GM21367 (cell line): Measurements from ENCODE around the gene AKT3.
"Not testable (repeated sequence)": the region's sequence is repeated elsewhere in the genome, so short reads cannot be mapped to it uniquely, and the experiment has no call there.

Experiments
- ATAC-seq: cut with Tn5 transposase; IDR thresholded peaks from one replicate; pipeline ENCODE4 v1.9.1; 2021; ENCODE audit not compliant: unreplicated experiment

AKT3 gene

DNA sequence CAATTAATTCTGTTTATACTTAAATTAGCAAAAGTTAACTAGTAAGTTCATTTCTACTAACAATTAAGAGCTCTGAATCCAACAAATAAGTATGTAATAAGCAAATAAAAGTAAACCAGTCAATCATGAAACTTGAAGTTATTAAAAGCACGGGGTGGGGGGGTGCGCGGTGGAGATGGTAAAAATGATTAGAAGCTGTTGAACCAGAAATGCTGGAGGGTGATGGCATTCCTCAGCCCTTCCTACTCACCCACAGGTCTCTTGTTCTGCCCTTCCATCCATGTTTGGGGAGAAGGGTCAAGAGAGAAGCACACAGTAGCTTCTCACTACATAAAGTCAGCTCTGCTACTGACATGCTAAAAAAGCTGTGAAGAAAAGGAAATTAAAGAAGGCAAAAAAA is 63.5 kb downstream of the AKT3 start:
- no peak for ATAC-seq

DNA sequence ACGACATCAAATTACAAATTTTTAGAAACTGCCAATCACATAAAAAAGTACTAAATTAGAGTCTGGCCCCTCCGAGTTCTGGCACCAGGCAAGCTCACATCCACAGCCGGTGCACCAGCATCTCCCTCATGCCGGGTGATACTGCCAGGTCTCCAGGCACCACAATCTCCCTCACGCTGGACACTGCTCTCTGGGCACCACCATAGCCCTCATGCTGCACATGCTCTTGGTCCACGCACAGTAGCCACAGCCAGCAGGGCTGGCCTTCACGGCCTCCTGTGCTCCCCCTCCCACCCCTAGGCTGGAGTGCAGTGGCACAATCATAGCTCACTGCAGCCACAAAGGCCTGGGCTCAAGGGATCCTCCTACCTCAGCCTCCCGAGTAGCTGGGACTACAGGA is 65.5 kb downstream of the AKT3 start:
- no peak for ATAC-seq

DNA sequence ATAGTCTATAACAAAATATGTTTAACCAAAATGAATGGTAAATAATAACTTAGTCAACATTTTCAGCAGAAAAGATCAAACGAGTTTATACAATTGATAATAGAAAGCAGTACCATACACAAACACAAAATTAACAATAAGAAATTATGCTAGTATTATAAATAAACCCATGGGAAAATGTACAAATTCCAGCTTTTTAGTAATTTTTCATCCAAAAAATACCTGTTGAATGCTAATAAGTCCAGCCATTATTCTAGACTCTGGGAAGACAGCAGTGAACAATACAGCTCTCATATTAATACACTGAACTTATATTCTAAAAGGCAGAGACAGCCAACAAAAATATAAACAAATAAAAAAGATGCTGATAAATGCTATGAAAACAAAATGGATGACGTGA is 66.3 kb downstream of the AKT3 start:
- no peak for ATAC-seq

DNA sequence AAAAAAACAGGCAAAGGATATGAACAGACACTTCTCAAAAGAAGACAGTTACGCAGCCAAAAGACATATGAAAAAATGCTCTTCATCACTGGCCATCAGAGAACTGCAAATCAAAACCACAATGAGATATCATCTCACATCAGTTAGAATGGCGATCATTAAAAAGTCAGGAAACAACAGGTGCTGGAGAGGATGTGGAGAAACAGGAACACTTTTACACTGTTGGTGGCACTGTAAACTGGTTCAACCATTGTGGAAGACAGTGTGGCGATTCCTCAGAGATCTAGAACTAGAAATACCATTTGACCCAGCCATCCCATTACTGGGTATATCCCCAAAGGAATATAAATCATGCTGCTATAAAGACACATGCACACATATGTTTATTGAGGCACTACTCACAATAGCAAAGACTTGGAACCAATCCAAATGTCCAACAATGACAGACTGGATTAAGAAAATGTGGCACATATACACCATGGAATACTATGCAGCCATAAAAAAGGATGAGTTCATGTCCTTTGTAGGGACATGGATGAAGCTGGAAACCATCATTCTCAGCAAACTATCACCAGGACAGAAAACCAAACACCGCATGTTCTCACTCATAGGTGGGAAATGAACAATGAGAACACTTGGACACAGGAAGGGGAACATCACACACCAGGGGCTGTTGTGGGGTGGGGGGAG is 77.5 kb downstream of the AKT3 start:
- ATAC-seq, result not testable (repeated sequence)

DNA sequence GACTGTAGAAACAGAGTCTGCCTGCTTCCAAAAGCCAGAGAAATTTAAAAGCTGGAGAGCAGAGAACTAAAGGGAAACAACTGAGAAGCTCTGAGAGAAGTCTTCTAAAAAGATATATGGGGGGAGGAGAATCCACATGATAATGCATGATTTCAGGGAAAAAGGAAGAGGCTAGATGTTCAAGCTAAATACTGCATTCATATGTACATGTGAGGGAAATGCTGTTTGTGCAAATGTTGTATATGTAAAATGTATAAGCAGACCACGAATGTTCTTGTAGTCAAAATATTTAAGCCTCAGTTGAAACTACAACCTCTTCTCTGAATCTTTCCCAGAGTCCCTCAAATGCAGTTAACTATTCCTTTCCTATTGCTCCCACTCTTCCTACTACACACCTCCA is 79.2 kb downstream of the AKT3 start:
- ATAC-seq, result no peak

DNA sequence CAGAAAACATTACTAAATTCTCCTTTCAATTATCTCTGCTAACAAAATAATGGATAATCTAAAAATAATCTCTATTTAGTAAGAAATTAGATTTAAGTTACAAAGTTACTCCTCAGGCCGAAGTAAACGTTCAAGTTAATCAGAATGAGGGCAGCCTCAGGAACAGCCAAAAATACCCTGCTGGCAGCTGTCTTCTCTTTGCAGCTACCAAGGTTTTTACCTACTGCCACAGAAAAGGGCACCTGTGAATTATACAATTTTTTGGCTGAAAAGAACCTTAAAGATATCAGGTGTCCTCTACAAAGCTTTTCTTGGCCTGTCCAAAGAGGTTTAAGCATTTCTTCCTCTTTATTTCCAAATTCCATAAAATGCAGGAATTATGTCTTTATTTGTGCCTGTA is 84.4 kb downstream of the AKT3 start:
- no peak for ATAC-seq

DNA sequence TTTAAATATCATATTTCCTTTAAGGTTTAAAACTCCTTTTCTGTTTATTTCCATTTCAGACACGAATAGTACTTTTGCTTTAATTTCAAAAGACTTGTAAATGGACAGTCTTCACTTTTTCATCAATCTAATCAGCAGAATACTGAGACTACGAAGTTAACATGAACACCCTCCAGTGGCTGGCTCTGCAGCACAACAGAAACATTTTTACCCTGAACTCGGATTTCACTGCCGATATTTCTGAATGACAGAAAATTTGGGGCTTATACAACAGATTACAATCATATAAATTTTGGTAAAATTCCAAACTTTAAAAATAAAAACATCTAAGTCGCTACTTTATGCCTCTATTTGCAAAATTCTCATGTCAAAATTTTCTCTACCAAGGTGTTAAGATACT is 86.2 kb downstream of the AKT3 start:
- ATAC-seq, result no peak

DNA sequence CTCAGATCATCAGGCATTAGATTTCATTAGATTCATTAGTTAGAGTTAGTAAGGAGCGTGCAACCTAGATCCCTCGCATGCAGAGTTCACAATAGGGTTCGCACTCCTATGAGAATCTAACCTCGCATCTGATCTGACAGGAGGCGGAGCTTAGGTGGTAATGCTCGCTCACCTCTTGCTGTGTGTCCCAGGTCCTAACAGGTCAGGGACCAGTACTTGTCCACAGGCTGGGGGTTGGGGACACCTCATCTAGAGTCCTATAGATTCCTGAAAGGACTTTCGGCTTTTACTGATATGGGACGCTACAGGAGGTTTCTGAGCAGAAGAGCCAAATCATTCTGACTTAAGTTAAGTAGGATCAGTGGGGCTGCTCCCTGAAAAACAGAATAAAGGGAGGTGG is 91.4 kb downstream of the AKT3 start:
- ATAC-seq, result no peak

DNA sequence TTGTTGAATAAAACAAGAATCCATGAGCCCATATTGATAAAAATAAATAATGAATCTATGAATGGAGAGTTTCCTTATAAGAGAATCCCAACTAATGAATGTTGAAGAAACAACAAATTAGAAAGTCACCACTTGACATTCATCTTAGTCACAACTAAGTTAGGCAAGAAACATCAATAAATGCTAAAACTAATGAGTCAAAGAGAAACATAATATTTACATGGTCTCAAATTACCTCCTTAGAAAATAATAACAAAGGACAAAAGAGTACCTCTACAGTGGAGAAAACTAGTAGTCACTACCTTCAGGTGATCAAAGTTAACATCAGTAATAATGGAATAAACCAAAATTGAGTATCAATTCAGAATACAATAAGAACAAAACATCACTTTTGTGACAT is 93.5 kb downstream of the AKT3 start:
- no peak for ATAC-seq

DNA sequence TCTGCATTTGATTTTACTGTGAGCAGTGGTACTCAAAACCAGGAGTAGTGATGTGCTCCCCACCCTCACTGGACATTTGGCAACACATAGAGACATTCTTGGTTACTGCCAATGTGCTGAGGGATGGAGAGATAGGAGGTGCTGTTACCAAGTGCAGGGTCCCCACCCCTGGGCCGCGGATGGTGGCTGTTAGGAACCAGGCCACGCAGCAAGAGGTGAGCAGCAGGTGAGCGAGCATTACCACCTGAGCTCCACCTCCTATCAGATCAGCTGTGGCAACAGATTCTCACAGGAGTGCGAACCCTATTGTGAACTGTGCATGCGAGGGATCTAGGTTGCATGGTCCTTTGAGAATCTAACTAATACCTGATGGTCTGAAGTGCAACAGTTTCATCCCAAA is 95.7 kb downstream of the AKT3 start:
- no peak for ATAC-seq

DNA sequence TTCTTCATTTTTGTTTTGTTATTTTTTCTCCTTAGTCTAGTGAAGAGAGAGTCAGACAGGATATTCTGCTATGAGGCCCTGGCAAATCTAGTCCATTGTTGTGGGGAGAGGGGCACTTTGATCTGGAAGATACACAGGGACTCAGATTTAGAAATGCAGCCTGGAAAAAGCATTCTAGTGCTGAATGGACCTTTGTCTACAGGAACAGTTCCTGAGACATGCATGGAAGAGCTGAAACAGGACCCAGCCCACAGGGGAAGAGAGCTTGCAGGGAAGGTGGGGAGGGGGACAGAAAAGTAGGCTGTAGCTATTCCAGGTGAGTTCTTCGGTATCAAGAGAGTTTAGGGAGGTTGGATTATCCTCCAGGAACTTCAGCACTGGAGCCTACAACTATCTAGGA is 98.5 kb downstream of the AKT3 start:
- ATAC-seq, result no peak

DNA sequence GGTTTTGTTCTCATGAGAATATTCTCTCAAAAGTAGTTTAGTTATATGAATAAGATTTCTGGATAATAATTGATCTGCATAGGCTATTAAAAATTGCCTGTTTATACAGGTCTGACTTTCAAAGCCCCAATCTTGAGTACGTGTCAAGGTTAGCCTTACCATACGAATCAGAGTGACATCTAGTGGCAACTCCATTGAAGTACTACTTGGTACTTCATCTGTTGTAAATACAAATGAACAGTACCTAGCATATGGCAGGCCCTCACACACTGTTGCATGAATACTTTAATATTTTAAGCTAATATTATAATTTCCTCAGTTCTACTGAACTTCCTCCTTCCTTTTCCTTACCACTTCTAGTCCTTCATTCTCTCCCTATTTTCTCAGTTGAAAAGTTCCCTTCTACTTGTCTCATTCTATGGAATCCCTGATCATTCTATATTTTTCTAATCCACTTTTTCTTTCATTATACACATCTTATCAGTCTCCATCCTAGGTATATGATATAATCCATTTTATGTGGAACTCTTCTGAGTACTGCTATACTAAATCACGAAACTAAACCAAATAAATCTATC is 101.2 kb downstream of the AKT3 start:
- peak; percentile 96 for ATAC-seq

DNA sequence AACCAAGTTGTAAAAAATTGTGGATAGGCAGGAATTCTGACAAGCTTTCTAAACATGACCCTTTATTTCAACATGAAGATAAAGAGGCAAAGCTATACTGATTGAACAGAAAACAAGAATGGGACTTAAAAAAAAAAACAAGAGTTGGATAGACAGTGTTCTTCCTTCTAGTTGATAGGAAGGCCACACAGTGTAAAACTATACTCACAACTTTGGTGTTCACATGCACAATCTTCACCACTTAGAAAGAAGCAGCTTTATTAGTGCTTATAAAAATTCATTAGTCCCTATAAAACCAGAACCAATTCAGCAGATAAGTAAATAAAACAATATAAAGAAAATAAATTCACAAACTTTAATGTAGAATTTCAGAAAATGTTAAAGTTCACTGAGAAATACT is 101.8 kb downstream of the AKT3 start:
- ATAC-seq, result no peak

DNA sequence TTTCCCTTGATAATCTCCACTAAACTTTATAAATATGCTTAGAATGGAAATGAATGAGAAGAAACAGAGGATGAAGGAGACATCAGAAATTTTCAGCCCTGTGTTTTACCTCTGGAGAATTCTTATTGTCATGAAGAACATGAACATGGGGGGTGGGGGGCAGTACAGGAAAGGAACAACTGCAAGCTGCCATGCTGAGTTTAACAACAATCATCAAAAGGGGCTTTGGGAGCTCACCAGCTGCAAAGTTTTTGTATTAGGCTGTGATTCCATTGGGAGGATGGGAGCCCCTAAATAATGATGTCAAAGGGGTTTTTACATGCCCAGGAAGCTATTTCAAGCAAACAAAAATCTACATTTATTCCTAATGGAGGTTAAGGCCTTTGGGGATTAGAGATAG is 103.3 kb downstream of the AKT3 start:
- no peak for ATAC-seq

DNA sequence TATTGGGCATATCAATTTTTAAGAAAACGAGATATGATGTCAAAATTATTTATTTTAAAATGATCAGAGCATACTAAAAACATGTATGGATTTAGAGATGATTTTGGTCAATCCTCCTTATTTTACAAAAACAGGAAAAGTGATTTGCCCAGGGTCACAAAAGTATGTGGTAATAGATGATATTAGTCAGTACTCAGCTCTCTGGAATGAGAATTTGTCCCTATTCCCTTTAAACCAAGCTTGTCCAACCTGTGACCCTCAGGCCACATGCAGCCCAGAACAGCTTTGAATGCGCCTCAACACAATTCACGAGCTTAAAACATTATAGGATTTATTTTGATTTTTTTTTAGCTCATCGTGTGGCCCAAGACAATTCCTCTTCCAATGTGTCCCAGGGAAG is 104.7 kb downstream of the AKT3 start:
- no peak for ATAC-seq

DNA sequence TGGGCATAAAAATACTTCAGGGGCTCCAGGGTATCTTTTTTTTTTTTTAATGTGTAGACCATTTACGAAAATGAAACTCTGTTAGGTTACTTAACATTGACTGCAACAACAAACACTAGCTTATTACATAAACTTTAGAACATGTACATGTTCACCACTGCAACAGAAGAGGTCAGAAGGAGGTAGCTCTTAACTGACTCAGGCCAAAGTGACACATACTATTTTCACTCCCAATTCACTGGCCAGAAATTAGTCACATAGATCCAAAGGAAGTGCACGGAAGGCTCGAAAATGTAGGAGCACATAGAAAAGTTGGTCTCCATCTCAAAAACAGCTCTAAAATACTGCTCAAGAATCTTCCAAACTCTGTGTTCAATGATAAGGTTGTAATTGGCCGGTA is 107.2 kb downstream of the AKT3 start:
- no peak for ATAC-seq

DNA sequence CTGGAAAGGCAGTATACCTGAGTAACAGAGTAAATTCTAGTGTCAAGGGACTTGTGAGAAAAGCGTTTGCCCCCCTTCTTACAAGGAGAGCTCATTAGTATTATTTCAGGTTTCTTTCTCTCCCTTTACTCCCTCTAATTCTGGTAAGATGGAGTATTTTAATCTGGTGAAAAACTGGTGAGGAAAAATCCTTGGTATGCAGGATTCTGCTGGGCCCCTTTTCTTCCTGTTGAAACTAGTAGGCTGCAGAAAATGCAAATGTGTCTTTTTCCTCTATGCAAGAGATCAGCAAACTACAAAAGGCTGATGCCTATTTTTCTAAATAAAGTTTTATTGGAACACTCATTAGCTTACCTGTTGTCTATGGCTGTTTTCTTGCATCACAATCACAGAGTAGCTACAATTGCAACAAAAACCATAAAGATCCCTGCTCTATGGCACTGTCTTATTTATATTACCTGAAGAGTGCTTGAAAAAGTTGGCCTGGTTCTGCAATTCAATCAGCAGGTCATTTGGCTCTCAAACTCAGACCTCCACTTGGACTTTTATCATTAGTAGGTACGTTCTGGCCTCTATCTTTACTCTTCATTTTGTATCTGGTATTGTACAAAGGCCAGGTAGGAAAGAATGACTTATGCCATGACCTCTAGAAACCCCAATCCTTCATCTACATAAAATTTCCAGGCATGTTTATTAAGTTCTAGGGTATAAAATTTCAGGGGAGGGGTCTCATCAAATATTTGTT is 109.6 kb downstream of the AKT3 start:
- ATAC-seq, result no peak

DNA sequence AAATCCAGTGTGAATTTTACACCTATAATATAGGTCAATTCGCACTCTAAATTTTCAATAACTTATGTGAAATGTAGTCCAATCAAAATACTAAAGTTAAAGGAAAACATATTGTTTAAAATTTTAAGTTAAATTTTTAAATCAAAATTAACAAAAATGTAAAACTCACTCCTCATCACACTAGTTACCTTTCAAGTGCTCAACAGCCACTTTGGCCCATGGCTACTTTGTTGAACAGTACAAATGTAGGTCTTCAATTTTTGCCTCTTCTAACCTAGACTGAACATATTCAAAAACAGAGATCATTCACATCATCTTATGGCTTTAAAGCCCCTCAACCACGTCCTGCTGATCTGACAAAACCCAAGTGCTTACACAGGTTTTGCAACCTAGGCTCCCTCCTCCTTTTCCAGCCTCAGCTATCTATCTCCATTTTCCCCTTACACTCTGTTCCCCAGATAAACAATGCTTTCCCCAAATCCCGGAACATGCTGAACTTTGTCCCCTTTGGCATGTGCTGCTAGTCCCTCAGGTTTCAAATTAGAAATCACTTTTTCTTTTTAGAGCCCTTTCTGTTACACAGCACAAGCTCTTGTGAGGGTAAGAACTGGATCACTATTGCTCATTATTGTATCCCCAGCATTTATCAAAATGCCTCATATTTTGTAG is 110.6 kb downstream of the AKT3 start:
- no peak for ATAC-seq

DNA sequence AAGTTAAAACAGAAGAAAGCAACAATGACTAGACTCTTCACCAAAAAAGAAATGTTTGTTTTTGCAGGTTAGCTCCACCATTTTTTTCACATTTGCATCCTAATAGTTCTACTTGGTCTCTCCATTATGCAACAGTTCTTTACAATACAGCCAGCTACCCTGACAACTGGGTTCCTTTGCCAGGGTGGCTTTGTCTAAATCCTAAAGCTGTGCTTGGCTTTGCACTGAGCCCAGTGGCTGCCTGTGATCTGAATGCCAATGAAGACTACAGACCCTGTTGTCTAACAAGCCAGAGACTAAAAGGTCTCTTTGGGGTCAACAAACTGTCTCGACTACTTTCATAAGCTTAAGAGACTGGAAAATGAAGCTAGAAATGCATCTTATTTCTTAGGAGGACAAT is 112.0 kb downstream of the AKT3 start:
- no peak for ATAC-seq

DNA sequence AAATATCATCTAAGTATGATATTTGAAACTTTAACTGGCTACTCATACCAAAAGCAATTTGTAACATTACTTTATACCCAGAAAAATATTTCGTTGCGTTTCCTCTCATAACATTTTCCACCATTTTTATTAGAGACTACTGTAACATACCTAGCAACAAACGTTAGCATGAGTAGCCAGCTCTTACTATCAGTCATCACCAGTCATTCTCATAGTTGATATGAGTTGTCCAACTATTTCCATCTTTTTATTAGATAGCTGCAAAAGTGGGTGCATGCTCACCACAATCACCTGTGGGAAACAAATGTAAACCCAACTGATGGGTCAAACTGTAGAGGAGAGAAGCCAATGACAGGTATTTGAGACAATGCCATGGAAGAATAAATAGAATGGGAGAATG is 114.6 kb downstream of the AKT3 start:
- no peak for ATAC-seq

DNA sequence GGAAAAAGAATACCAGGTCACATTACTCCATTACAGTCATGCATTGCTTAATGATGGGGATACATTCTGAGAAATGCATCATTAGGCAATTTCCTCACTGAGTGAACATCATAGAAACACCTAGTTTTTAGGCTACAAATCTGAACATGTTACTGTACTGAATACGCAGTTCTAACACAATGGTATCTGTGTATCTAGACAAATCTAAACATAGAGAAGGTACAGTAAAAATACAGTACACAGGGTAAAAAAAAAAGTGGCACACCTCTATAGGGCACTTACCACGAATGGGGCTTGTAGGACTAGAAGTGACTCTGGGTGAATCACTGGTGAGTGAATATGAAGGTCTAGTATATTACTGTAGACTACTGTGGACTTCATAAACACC is 115.7 kb downstream of the AKT3 start:
- no peak for ATAC-seq

DNA sequence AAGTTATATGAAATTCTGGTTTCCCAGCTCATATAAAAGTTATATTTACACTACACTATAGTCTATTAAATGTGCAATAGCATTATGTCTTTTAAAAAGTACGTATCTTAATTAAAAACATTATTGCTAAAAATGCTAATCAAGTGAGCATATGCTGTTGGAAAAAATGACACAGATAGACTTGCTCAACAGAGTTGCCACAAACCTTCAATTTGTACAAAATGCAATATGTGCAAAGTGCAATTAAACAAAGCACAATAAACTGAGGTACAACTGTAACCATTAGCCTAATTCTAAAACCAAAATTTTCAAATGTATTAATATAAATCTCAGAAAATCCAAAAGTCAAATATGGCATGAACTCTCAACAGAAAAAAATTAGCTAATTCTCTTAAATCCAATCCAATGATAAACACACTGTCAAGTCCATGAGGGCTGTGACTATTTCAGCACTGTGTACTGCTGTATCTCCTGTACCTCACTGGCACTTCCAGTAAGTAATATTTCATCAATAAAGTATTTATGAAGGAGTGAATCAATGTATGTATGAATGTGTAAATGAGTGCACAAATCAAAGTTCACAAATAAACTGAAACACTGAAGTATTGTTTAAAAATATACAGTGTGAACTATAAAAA is 116.3 kb downstream of the AKT3 start:
- no peak for ATAC-seq
